SW 1271 (cell line): ENCODE results near the gene SHE.
"Not testable (repeated sequence)": the region's sequence is repeated elsewhere in the genome, so short reads cannot be mapped to it uniquely, and the experiment has no call there.

Source experiments
- DNase-seq, 2 experiments: peaks; one replicate each; lab custom pipeline; 2025; lab: John Stamatoyannopoulos, UW

The SHE gene

GRCh38 chr1:154502066-154502743 is at the start of gene SHE, which contains the start of gene TDRD10:
Gene SHE (minus strand): TSS chr1:154502412. CDS start chr1:154502026, 386 bp downstream.
Gene TDRD10 (plus strand): TSS chr1:154502219. CDS start chr1:154506904, 4,685 bp downstream.
- no peak for DNase-seq

GRCh38 chr1:154551474-154551873 is 49.3 kb upstream of the SHE start:
- DNase-seq, result no peak

- DNase-seq, result no peak
Observed at GRCh38 chr1:154550657-154551056, 48.4 kb upstream of the SHE start.

GRCh38 chr1:154550070-154550469 is 47.9 kb upstream of the SHE start:
- DNase-seq, result no peak

GRCh38 chr1:154549202-154549770 is 47.1 kb upstream of the SHE start:
- DNase-seq, result no peak

- no peak for DNase-seq
Observed at GRCh38 chr1:154548028-154548427, 45.8 kb upstream of the SHE start.

GRCh38 chr1:154547105-154547732 is 45.0 kb upstream of the SHE start:
- DNase-seq, result no peak

GRCh38 chr1:154546264-154547063 is 44.3 kb upstream of the SHE start:
- peak; percentile 9 to 39 for DNase-seq

GRCh38 chr1:154541231-154541630 is 39.0 kb upstream of the SHE start:
- DNase-seq, result no peak

- DNase-seq, result no peak
Observed at GRCh38 chr1:154539486-154540483, 37.6 kb upstream of the SHE start.

- no peak for DNase-seq
Observed at GRCh38 chr1:154536570-154536969, 34.4 kb upstream of the SHE start.

GRCh38 chr1:154533952-154534844 is 32.0 kb upstream of the SHE start:
- peak in 1 of 2 experiments; percentile 40 for DNase-seq

GRCh38 chr1:154531950-154532349 is 29.7 kb upstream of the SHE start:
- not testable (repeated sequence) for DNase-seq

- no peak for DNase-seq
Observed at GRCh38 chr1:154529308-154529707, 27.1 kb upstream of the SHE start.

- no peak for DNase-seq
Observed at GRCh38 chr1:154527192-154527591, 25.0 kb upstream of the SHE start.

GRCh38 chr1:154524881-154525280 is 22.7 kb upstream of the SHE start:
- no peak for DNase-seq

- DNase-seq, result no peak
Observed at GRCh38 chr1:154521695-154522094, 19.5 kb upstream of the SHE start.

- DNase-seq, result no peak
Observed at GRCh38 chr1:154520333-154520732, 18.1 kb upstream of the SHE start.

GRCh38 chr1:154519591-154519991 is 17.4 kb upstream of the SHE start:
- no peak for DNase-seq

- DNase-seq, result no peak
Observed at GRCh38 chr1:154517661-154518060, 15.4 kb upstream of the SHE start.
